IMR-90 (cell line): ENCODE data around the gene HLA-F.

Experiments
- BHLHE40 ChIP-seq: fragments of 150-350 bp; IDR thresholded peaks from 2 replicates; pipeline ENCODE4 v1.6.1; 2016; ENCODE audit warnings: mild to moderate bottlenecking, low read depth, low read length
- CTCF ChIP-seq: conservative IDR thresholded peaks from 2 replicates; pipeline ENCODE4 v1.5.1; 2012; ENCODE audit warnings: mild to moderate bottlenecking, low read depth, low read length, improper control_type of control experiment

GRCh38 chr6:29702519-29703103 lies 20.6 kb upstream of the HLA-F start:
- TF ChIP-seq CTCF (peak; percentile 37), BHLHE40 (no peak)
